GM18499 (cell line): ENCODE measurements around the gene ICAM2.

Experiments
- ATAC-seq: cut with Tn5 transposase; IDR thresholded peaks from one replicate; pipeline ENCODE4 v1.9.1; 2021; ENCODE audit warnings: moderate number of reproducible peaks; ENCODE audit not compliant: insufficient read depth, unreplicated experiment

Gene ICAM2

DNA sequence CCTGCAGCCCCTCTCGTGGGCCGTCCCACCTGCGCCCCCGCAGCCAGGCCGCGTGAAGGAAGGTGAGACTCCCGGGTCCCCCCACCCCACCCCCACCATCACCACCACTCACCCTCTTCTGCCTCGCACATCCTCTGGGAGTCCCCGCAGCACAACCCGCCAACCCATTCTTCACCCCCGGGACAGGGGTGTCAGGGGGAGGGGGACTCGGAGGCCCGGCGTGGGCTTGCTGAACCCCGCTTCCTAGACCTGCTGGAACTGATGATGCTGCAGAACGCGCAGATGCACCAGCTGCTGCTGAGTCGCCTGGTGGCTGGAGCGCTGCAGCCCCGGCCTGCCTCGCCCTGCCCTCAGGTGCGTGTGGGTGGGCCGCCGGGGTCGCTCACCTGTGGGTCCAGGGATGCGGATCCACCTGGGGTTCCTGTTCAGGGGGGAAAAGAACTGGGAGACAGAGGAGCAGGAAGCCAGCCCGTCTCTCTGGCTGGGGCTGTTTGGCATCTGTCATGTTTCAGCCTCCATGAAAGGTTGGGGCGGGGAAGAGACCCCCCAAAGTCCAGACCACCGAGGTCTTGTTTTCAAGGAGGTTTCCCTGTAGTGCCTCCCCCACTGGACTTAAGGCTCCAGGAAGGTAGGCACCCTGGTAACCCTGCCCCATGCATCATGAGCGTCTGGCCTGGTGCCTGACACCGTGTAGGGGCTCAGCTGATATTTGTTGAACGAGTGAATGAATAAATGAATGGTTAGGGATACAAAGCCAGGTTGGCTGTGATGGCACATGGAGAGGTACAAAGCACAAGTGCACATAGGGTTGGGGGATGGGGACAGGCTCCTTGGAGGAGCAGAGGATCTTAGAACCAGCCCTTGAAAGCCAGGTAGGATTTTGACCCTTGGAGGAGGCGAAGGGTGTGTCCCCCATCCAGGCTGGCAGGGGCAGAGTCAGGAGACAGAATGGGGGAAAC is 21.4 kb downstream of the ICAM2 start:
- no peak for ATAC-seq

- no peak for ATAC-seq
Measured at GRCh38 chr17:63998050-63998720, 22.2 kb downstream of the ICAM2 start, which contains the start of gene PRR29. Gene PRR29 (plus strand): TSS chr17:63998351. CDS start chr17:63998365, 14 bp downstream.

- no peak for ATAC-seq
Measured at GRCh38 chr17:63997341-63998048, 22.9 kb downstream of the ICAM2 start.

DNA sequence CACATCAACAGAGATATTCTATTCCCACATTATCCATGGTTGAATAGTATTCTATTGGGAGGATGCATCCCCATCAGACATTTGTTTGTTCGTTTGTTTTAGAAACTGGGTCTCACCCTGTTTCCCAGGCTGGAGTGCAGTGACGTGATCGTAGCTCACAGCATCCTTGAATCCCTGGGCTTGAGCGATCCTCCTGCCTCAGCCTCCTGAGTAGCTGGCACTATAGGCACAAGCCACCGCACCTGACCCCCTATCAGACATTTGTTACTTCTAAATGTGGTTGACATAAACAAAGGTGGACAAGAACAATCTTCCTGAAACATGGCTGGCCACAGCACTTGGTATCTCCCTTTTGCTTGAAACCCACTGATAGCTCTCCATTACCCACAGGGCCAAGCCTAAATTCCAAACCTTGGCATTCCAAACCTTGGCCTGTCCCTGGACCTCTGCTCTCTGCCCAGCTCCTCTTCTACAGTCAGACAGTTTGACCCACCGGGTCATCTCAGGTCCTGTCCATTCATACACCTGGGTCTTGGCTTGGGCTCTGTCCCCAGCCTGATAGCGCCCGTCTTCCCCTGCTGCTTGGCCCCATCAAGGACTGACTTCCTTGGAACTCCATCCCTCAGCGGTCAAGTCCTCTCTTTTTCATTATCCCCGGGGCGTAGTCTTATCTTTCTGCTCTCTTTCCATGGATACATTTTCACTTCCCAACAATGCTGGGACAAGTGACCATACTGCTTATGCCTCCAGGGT is 23.8 kb downstream of the ICAM2 start:
- no peak for ATAC-seq

DNA sequence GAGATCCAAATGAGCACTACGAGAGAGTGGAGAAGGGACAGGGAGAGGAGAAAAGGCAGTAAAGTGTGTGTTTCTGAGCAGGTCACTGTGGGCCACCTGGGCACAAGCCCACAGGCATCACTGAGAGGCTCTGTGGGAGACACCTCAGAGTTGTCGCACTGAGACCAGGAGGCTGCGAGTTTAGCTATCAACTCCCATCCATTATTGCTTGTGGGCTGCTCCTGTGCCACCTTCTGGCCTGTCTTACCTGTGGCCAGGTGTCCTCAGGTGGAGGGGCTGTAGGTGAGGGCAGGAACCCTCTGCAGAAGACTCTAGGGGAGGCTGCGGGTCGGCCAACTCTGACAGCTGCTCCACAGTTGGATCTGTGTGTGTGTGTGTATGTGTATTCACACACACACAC is 24.8 kb downstream of the ICAM2 start:
- no peak for ATAC-seq

- no peak for ATAC-seq
Measured at GRCh38 chr17:63993368-63993985, 27.0 kb downstream of the ICAM2 start.

GRCh38 chr17:63991611-63992010 is 28.8 kb downstream of the ICAM2 start:
- ATAC-seq: no peak

GRCh38 chr17:63989622-63990345 is 30.6 kb downstream of the ICAM2 start:
- ATAC-seq: no peak

DNA sequence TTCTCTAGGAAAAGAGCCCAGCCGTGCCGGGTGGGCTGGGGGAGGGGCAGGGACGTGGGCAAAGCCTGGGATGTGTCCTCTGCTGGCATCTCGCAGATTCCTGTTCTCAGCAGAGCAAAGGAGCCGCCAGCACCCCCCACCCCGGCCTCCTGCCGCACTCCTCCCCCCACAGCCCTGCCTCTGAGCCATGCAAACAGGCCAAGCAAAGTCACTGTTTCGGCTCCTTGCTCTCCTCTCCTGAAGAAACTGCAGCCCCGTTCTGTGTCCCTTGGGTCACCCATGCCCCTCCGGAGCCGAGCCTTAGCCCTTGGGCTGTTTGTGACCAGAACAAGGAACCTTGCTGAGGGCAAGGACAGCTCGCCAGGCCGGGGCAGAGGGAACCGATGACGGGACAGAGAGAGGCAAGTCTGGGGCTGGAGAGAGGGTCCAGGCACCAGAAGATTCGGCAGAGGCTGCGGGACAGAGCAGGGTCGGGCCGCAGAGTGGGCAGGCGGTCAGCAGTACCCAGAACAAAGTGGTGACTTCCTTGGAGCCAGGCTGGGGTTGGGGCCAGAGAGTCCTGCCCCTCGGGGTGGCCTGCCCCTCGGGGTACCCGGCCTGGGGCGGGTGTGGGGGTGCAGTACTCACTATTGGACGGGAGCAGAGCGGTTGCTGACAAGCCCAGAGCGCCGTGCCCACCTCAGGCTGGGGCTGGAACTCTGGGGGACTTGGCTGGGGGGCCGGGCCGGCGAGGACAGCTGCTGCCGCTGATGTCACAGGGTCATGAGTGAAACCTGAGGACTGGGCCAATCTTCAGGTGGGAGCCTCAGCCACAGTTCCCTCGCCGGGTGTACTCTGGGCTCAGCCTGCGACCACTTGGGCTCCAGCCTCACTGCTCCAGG is 31.5 kb downstream of the ICAM2 start:
- no peak for ATAC-seq

- no peak for ATAC-seq
Measured at GRCh38 chr17:63988127-63988478, 32.3 kb downstream of the ICAM2 start.

- no peak for ATAC-seq
Measured at GRCh38 chr17:63987221-63988126, 33.0 kb downstream of the ICAM2 start.

DNA sequence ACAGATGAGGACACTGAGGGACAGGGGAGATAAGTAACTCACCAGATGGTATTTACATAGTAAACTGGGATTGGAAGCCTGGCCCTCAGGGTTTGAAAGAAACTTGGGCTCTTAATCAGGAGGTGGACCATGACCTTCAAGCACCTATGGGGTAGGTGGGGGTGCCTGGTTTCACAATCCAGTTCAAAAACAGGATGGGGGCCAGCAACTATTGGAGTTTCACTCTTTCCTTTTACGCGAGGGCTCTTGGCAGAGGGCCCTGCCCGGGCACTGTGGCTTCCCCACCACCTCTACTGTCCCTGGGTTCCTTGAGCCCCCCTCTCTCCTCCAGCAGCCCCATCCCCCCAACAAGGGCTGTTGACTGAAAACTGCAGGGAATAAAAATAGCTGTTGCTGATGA is 33.6 kb downstream of the ICAM2 start:
- no peak for ATAC-seq

GRCh38 chr17:63985387-63986140 is 34.9 kb downstream of the ICAM2 start:
- ATAC-seq: no peak

GRCh38 chr17:63984651-63985386 is 35.6 kb downstream of the ICAM2 start:
- ATAC-seq: no peak

DNA sequence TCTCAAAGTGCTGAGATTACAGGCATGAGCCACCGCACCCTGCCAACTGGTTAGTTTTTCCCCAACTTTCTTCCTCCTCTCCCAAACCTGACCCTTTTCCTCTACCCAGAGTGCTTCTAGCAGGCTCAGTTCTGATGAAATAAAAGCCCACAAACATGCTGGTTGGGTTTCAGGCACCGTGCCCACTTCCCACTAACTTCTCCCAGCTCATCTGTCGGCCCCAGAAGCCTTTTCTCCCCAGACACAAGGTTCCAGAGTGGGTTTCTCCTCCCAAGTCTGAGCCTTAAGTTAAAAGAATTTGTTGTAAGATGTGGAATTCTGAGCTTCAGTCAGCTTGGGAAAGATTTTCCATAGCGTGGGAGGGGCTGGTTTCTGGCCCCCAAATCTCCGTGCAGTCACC is 36.2 kb downstream of the ICAM2 start:
- no peak for ATAC-seq

DNA sequence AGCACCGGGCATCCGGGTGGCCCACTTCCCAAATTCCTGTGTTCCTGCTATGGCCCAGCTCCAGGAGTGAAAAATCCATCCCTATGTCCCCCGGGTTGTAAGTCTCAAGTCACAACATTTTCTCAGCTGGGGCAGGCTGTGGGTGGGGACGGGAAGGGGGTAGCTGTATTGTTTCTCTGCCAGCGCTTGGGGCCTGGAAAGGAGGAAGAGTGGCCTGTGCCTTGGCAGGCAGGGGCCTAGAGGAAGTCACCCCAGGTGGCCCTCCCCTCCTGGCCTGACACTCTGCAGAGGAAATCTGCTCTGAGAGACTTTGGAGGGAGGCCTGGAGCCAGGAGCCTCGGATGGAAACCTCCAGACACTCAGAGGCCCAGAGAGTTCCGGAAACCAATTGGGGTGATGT is 37.1 kb downstream of the ICAM2 start:
- ATAC-seq: no peak
